NCI-H2029 (cell line): ENCODE results near the gene FKBP5.
"Not testable (repeated sequence)": the region's sequence is repeated elsewhere in the genome, so short reads cannot be mapped to it uniquely, and the experiment has no call there.

Experiments used
- DNase-seq: peaks from one replicate; lab custom pipeline; 2025; lab: John Stamatoyannopoulos, UW

The FKBP5 gene

DNA sequence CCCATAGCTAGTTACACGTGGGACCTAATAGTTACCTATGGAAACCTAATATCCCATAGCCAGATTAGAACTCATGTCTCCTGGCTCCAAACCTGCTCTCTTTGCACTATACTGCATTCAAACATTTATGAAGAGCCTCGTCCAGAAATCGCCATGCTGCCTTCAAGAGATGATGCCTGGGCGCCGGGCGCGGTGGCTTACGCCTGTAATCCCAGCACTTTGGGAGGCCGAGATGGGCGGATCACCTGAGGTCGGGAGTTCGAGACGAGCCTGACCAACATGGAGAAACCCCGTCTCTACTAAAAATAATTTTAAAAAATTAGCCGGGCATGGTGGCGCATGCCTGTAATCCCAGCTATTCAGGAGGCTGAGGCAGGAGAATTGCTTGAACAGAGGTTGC lies 1.3 kb upstream of the FKBP5 start:
- DNase-seq, result not testable (repeated sequence)

GRCh38 chr6:35687658-35688604 lies 784 bp downstream of the FKBP5 start:
- peak; percentile 14 for DNase-seq

GRCh38 chr6:35686873-35687555 lies 1.7 kb downstream of the FKBP5 start:
- no peak for DNase-seq

GRCh38 chr6:35686436-35686835 lies 2.3 kb downstream of the FKBP5 start:
- DNase-seq, result no peak

DNA sequence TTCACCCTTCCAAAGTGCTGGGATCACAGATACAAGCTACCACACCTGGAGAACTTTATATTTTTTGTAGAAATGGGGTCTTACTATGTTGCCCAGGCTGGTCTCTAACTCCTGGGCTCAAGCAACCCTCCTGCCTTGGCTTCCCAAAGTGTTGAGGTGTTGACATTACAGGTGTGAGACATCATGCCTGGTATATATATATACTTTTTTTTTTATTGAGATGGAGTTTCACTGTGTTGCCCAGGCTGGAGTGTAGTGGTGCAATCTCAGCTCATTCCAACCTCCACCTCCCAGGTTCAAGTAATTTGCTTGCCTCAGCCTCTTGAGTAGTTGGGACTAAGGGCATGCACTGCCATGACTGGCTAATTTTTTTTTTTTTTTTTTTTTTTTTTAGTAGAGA lies 5.4 kb downstream of the FKBP5 start:
- no peak for DNase-seq

DNA sequence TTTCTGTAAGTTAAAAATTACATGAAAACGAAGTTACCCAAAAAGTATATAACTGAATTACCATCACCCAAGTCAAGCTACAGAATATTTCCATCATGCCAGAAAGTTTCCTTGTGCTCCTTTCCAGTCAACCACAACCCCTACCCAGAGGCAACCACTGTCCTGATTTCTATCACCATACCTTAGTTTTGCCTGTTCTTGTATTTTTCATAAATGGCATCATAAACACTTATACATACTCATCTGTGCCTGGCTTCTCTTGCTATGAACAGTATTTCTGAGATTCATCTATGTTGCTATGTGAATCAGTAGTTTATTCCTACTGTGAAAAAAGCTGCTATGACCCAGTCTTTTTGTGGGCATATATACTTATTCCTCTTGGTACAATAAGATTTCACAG lies 7.4 kb downstream of the FKBP5 start:
- no peak for DNase-seq

DNA sequence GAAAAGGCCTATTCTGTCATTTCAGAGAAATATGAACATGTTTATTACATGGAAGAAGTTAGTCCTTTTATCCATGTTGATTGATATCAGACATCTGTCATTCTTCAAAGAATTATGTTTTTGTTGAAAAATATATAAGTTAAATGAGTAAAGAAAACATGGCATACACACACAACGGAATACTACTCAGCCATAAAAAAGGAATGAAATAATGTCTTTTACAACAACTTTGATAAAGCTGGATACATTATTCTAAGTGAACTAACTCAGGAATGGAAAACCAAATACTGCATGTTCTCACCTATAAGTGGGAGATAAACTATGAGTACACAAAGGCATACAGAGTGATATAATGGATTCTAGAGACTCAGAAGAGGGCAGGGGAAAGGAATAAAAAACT lies 9.3 kb downstream of the FKBP5 start:
- DNase-seq, result no peak

DNA sequence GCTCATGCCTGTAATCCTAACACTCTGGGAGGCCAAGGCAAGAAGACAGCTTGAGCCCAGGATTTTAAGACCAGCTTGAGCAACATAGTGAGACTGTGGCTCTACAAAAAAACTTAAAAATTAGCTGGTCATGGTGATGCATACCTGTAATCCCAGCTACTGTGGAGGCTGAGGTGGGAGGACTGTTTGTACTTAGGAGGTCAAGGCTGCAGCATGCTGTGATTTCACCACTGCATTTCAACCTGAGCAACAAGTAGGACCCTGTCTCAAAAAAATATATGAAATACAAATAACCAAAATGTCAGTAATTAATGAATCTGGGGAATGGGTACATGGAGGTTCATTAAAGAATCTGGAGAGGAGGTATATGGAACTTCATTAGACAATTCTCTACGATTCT lies 9.9 kb downstream of the FKBP5 start:
- no peak for DNase-seq

GRCh38 chr6:35678021-35678654 lies 10.6 kb downstream of the FKBP5 start:
- DNase-seq, result no peak

- DNase-seq, result no peak
Observed at GRCh38 chr6:35677456-35677855, 11.3 kb downstream of the FKBP5 start.

GRCh38 chr6:35675871-35676459 lies 12.8 kb downstream of the FKBP5 start:
- DNase-seq, result no peak

- DNase-seq, result no peak
Observed at GRCh38 chr6:35674594-35674993, 14.1 kb downstream of the FKBP5 start.

DNA sequence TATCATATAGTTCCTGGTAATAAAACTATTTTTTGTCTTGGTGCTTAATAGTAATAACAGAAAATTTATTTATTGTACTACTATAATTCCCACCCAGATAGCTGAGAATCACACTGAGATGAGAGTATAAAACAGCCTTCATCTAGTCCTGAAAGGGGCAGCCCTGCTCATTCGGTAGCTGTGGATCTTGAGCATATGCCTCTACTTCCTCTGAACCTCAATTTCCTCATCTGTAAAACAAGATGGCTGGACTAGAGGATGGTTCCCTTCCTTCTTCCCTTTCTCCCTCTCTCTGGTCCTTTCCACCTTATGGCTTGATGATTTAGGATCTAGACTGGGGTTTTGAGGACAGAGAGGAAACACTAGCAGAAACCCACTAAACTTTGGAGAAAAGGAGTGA lies 15.0 kb downstream of the FKBP5 start:
- no peak for DNase-seq

DNA sequence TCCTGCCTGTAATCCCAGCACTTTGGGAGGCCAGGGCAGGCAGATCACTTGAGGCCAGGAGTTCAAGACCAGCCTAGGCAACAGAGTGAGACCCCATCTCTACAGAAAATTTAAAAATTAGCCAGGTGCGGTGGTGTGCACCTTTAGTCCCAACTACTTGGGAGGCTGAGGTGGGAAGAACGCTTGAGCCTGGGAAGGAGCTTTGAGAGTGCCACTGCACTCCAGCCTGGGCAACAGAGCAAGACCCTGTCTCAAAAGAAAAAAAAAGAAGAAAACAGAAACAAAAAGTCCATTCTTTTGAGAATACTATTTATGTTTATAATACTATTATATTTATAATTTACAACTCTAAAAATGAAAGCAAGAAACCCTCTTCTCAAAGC lies 15.4 kb downstream of the FKBP5 start:
- DNase-seq, result not testable (repeated sequence)

GRCh38 chr6:35670453-35670852 lies 18.3 kb downstream of the FKBP5 start:
- not testable (repeated sequence) for DNase-seq

GRCh38 chr6:35669451-35670045 lies 19.2 kb downstream of the FKBP5 start:
- DNase-seq, result no peak

GRCh38 chr6:35668744-35669450 lies 19.8 kb downstream of the FKBP5 start:
- no peak for DNase-seq

- DNase-seq, result no peak
Observed at GRCh38 chr6:35668096-35668495, 20.6 kb downstream of the FKBP5 start.

GRCh38 chr6:35665573-35665972 lies 23.1 kb downstream of the FKBP5 start:
- DNase-seq, result no peak

GRCh38 chr6:35664945-35665344 lies 23.8 kb downstream of the FKBP5 start:
- DNase-seq, result no peak

- no peak for DNase-seq
Observed at GRCh38 chr6:35663447-35664235, 25.1 kb downstream of the FKBP5 start.
